ENCODE measurements around the gene CYP26C1. TPM values are rescaled to one million over a fixed set of nuclear protein-coding genes. Genes with fewer than 3 reads are reported as not detected.

CYP26C1 gene
- total RNA-seq, 4 donors from 2014 or later: under 0.01 to 0.39 (median under 0.01) TPM; not detected in 1

DNA sequence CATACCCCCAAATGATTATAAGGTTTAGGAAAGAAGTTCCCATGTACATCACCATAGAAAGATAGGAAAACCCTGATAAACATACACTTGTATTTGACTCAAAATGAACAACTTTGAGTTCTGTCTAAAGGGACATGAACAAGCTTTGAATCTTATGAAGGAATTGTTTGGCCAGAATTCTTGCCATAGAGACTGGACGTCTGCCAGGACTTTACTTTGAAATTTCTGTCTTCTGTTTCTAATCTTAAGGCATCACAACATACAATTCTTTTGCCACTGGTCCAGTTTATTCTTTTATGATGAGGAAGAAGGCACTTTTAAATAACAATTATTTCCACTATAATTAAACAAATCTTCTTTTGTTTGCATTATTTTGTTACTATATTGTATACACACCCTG lies 26.2 kb upstream of the CYP26C1 start:
- Histone ChIP-seq H3K4me1 (peaks cover 0 to 36% (median 16%) of the 10 kb centered on the region in 4 donors), H3K27me3 (no peaks in the 10 kb centered on the region), H3K9me3 (no peaks in the 10 kb centered on the region), H3K36me3 (peaks cover 0 to 4% (median 0%) of the 10 kb centered on the region in 4 donors), H3K4me3 (no peak overlapping the region), H3K27ac (replicated peaks in 1 of 4) (no peak overlapping the region)
- 22% methylated on average over 1 of the region's 1 CpG for WGBS
- no peak for DNase-seq (ENCODE audit: extremely low spot score)
- TF ChIP-seq POLR2AphosphoS5 (IDR thresholded peaks at IDR 0.05) (no peak), EP300 (IDR thresholded peaks at IDR 0.05) (no peak), POLR2A (IDR thresholded peaks at IDR 0.05; ENCODE audit: low read depth) (no peak)
- TF ChIP-seq, protein P1, sequence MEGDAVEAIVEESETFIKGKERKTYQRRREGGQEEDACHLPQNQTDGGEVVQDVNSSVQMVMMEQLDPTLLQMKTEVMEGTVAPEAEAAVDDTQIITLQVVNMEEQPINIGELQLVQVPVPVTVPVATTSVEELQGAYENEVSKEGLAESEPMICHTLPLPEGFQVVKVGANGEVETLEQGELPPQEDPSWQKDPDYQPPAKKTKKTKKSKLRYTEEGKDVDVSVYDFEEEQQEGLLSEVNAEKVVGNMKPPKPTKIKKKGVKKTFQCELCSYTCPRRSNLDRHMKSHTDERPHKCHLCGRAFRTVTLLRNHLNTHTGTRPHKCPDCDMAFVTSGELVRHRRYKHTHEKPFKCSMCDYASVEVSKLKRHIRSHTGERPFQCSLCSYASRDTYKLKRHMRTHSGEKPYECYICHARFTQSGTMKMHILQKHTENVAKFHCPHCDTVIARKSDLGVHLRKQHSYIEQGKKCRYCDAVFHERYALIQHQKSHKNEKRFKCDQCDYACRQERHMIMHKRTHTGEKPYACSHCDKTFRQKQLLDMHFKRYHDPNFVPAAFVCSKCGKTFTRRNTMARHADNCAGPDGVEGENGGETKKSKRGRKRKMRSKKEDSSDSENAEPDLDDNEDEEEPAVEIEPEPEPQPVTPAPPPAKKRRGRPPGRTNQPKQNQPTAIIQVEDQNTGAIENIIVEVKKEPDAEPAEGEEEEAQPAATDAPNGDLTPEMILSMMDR (IDR thresholded peaks at IDR 0.05): no peak
- intact Hi-C loops (cut with DNase I): no loop called here

DNA sequence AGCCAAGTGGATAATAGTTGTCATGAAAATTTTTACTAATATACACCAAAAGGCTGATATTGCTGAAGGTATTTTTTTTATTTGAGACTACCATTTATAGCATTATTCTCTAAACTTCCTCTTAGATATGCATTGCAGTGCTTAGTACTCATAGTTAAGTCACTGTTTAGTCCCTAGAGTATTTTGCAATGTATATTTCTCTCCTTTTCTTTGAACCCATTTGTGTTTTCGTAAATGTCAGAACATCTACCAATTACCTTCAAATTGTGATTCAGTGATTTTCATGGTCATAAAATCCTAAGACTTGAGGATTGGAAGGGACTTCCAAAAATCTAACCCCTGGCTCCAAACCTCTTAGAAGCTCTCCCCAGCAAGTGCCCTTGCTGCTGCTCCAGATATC lies 21.5 kb upstream of the CYP26C1 start:
- Histone ChIP-seq H3K36me3 (peaks cover 0 to 4% (median 0%) of the 10 kb centered on the region in 4 donors), H3K27me3 (no peaks in the 10 kb centered on the region), H3K4me3 (no peak overlapping the region), H3K4me1 (peaks cover 0 to 7% (median 3%) of the 10 kb centered on the region in 4 donors), H3K9me3 (no peaks in the 10 kb centered on the region), H3K27ac (replicated peaks in 1 of 4) (no peak overlapping the region)
- WGBS: 93% methylated on average over 1 of the region's 1 CpG
- intact Hi-C loops (cut with DNase I): no loop called here
- TF ChIP-seq, protein P1 (IDR thresholded peaks at IDR 0.05): no peak
- TF ChIP-seq POLR2AphosphoS5 (IDR thresholded peaks at IDR 0.05): no peak
- TF ChIP-seq POLR2A (IDR thresholded peaks at IDR 0.05; ENCODE audit: low read depth): no peak
- TF ChIP-seq EP300 (IDR thresholded peaks at IDR 0.05): no peak
- DNase-seq (ENCODE audit: extremely low spot score): no peak

DNA sequence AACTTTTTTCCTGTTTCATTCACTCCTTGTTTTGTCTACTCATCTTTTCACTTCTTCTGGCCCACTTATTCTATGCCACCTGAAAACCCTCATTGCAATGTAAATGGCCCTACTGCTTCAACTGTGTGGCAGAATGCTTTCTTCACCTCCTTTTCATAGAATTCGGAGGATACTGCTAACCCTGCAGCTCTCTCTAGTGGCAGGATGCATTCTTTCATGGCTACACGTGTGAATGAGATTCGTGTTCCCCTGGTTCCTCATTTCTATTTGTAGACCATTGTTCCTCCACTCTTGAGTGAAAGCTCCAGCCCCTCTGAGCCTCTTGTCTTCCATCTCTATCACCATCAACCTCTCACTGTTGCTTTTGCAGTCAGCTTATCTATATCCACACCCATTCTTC lies 20.9 kb upstream of the CYP26C1 start:
- DNase-seq (ENCODE audit: extremely low spot score): no peak
- TF ChIP-seq POLR2A (IDR thresholded peaks at IDR 0.05; ENCODE audit: low read depth) (no peak), POLR2AphosphoS5 (IDR thresholded peaks at IDR 0.05) (no peak), EP300 (IDR thresholded peaks at IDR 0.05) (no peak)
- TF ChIP-seq, protein P1 (IDR thresholded peaks at IDR 0.05): peak in 1 of 3 experiments; percentile 14
- Histone ChIP-seq H3K9me3 (no peaks in the 10 kb centered on the region), H3K36me3 (peaks cover 0 to 4% (median 0%) of the 10 kb centered on the region in 4 donors), H3K27ac (replicated peaks in 1 of 4) (no peak overlapping the region), H3K4me3 (no peak overlapping the region), H3K4me1 (peaks cover 0 to 1% (median under 1%) of the 10 kb centered on the region in 4 donors), H3K27me3 (no peaks in the 10 kb centered on the region)
- WGBS: 55% methylated on average over 3 of the region's 3 CpGs
- intact Hi-C loops (cut with DNase I): no loop called here

DNA sequence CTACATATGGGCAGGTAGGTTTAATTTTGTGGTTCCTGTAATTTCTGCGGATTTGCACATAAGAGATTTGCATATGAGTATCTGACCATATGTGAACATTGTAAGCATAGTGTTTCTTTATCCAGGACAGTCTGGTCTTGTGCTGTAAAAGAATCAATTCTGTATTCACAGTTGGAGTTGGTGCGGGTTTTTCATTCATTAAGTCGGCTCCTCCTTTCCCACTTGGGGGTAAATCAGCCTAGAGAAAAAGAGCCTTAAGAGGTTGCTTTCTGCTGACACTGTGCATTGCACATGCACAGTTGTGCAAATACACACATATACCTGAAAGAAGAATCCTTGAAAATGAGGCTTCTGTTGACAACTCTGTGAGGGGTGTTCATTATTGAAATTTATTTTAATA lies 6.1 kb upstream of the CYP26C1 start:
- DNase-seq (ENCODE audit: extremely low spot score): no peak
- Histone ChIP-seq H3K36me3 (peaks cover 0 to 15% (median 4%) of the 10 kb centered on the region in 4 donors), H3K27ac (replicated peaks in 1 of 4) (no peak overlapping the region), H3K27me3 (peaks cover 0 to 34% (median 6%) of the 10 kb centered on the region in 4 donors), H3K4me1 (no peaks in the 10 kb centered on the region), H3K9me3 (no peaks in the 10 kb centered on the region), H3K4me3 (no peak overlapping the region)
- WGBS: 93% methylated on average over 3 of the region's 3 CpGs
- TF ChIP-seq EP300 (IDR thresholded peaks at IDR 0.05): no peak
- TF ChIP-seq POLR2AphosphoS5 (IDR thresholded peaks at IDR 0.05): no peak
- no peak for TF ChIP-seq POLR2A (IDR thresholded peaks at IDR 0.05; ENCODE audit: low read depth)
- TF ChIP-seq, protein P1 (IDR thresholded peaks at IDR 0.05): no peak
- intact Hi-C loops (cut with DNase I): no loop called here

DNA sequence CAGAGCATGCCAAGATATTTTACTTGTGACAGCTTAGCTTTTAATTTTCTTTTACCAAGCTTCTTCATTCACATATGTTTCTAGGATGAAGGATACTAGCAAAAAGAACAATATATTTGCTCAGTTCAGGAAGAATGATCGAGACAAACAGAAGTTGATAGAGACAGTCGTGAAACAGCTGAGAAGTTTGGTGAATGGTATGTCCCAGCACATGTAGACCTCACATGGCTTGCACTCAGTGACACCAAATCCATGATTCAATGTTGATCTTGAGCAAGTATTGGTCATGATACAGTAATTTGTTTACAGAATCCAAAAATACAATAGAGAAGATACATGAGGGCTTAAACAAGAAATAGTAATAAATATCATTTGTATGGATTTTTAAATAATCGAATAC lies 2.5 kb upstream of the CYP26C1 start:
- Histone ChIP-seq H3K4me1 (peaks cover 18 to 32% (median 31%) of the 10 kb centered on the region in 4 donors), H3K27me3 (peaks cover 0 to 70% (median 8%) of the 10 kb centered on the region in 4 donors), H3K9me3 (no peaks in the 10 kb centered on the region), H3K36me3 (peaks cover 0 to 19% (median 4%) of the 10 kb centered on the region in 4 donors), H3K27ac (replicated peaks in 1 of 4) (no peak overlapping the region), H3K4me3 (no peak overlapping the region)
- no peak for DNase-seq (ENCODE audit: extremely low spot score)
- intact Hi-C loops (cut with DNase I): no loop called here
- WGBS: 95% methylated on average over 3 of the region's 3 CpGs
- TF ChIP-seq EP300 (IDR thresholded peaks at IDR 0.05) (no peak), POLR2AphosphoS5 (IDR thresholded peaks at IDR 0.05) (no peak)
- TF ChIP-seq, protein P1 (IDR thresholded peaks at IDR 0.05): no peak
